Lower leg skin (tissue), 4 donors: ENCODE data around the gene EPHA5. TPM values are rescaled to one million over a fixed set of nuclear protein-coding genes. Genes with fewer than 3 reads are reported as not detected.

ENCODE experiments used
- DNase-seq, 2 donors: peaks; one replicate each; pipeline ENCODE4 v3.0.0-alpha.2; 2019; ENCODE audit warnings: low spot score in 2 of 2
- H3K4me3 ChIP-seq: fragments of 200-600 bp; sonication (generic); 2 replicates; pipeline ENCODE4 v1.5.1; 2017; ENCODE audit warnings: mild to moderate bottlenecking, low read depth; ENCODE audit not compliant: poor library complexity, severe bottlenecking
- CTCF ChIP-seq, 3 donors: fragments of 450-650 bp; IDR thresholded peaks; one replicate each; pipeline ENCODE4 v1.5.1; 2016; ENCODE audit warnings: antibody characterized with exemption in 3 of 3, mild to moderate bottlenecking in 3 of 3, moderate library complexity in 2 of 3
- POLR2A ChIP-seq, 2 donors: fragments of 450-650 bp; IDR thresholded peaks; one replicate each; pipeline ENCODE4 v1.6.1; 2016 to 2017; ENCODE audit warnings: antibody characterized with exemption in 2 of 2, mild to moderate bottlenecking in 1 of 2, moderate library complexity in 1 of 2
- WGBS, 2 donors: methylation state at CpG; one replicate each; pipeline ENCODE4 v1.1.5; 2018; 5-methylcytosine and 5-hydroxymethylcytosine counted together
- intact Hi-C: fragments of 100-400 bp; cut with DNase I; formaldehyde crosslinking; loops from one replicate; pipeline ENCODE4 v1.15.0; 2023; ENCODE audit warnings: low total_unique reads
- total RNA-seq, 4 donors: library from RNA; depleted of rRNA; stranded (reverse); fragments of >200 nt; gene quantifications; one replicate each; pipeline ENCODE4 v1.1.0, GENCODE V29; 2016

EPHA5 gene
- total RNA-seq, 4 donors from 2014 or later: 0.34 to 0.63 (median 0.51) TPM

DNA sequence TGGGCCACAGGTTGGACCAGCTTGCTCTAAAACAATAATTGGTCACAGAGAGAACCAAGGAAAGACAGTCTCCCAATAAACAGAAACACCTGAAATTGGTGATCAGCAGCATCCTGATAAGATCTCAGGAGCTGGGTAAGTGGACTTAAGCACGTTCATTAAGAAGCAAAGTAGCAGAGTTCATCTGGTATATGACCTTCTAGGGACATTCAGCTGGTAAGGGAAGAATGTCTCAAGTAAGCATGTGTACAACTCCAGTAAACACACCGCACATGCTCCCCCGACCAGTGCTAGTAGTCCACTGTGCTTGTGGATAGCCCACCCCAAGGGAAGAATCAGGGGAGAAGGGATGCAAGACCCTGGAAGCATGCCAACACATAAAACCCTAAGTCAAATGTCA is 216.9 kb downstream of the EPHA5 start:
- intact Hi-C loops: no loop called here
- DNase-seq: no peak
- no peak overlapping the region for H3K4me3 ChIP-seq
- TF ChIP-seq POLR2A (IDR thresholded peaks at IDR 0.05): no peak
- no peak for TF ChIP-seq CTCF (IDR thresholded peaks at IDR 0.05)
- 58 to 61% methylated on average over 3 of the region's 3 CpGs for WGBS, 2 donors

GRCh38 chr4:65450899-65451298 is 219.4 kb downstream of the EPHA5 start:
- 69 to 78% methylated on average over 2 of the region's 2 CpGs for WGBS, 2 donors
- no peak overlapping the region for H3K4me3 ChIP-seq
- DNase-seq: no peak
- TF ChIP-seq CTCF (IDR thresholded peaks at IDR 0.05): no peak
- intact Hi-C loops: no loop called here

DNA sequence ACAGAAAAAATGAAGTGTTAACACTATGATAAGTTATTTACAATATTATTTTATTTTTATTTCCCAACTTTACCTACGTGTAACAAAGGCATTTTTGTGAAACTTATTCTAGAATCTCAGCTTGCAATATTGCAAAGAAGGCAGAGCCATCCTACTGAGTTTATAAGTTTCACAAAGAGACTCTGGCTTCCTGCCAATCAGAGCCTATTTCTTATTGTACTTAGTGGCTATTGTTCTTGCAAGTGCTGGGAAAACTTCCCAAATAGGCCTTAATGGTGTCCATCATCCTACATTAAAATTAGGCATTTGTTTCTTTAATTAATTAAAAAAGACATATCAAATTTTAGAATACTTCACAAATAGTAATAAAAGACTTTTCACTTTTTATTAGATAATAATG is 233.2 kb downstream of the EPHA5 start:
- DNase-seq: no peak
- H3K4me3 ChIP-seq: no peak overlapping the region
- TF ChIP-seq CTCF (IDR thresholded peaks at IDR 0.05) (no peak), POLR2A (IDR thresholded peaks at IDR 0.05) (no peak)
- WGBS, 2 donors: 59 to 80% methylated on average over 1 of the region's 1 CpG
- intact Hi-C loops: no loop called here

DNA sequence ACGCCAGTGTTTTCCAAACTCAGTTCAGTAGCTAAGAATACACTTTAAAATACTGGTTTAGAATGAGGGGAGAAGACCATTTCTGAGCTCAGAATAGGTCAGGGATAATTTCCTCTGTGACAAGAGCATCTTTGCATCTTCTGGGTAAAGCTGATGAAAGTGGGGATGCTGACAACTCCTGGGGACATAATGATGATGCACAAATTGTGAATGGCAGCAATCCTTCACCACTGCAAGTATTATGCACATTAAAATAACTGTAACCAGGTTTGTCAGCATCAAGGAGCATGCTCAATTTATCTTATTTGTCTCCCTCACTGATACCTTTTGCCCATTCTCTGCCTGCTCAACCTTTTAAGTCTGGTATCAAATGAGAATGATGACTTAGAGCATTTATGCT is 248.2 kb downstream of the EPHA5 start:
- H3K4me3 ChIP-seq: no peak overlapping the region
- TF ChIP-seq POLR2A (IDR thresholded peaks at IDR 0.05): no peak
- TF ChIP-seq CTCF (IDR thresholded peaks at IDR 0.05): no peak
- WGBS, 2 donors: 63 to 65% methylated on average over 1 of the region's 1 CpG
- intact Hi-C loops: no loop called here
- DNase-seq: no peak

GRCh38 chr4:65420036-65420435 is 250.3 kb downstream of the EPHA5 start:
- no peak overlapping the region for H3K4me3 ChIP-seq
- DNase-seq: no peak
- intact Hi-C loops: no loop called here
- no peak for TF ChIP-seq CTCF (IDR thresholded peaks at IDR 0.05)
- no peak for TF ChIP-seq POLR2A (IDR thresholded peaks at IDR 0.05)

- no peak overlapping the region for H3K4me3 ChIP-seq
- intact Hi-C loops: no loop called here
- 2 to 8% methylated on average over 3 of the region's 3 CpGs for WGBS, 2 donors
- no peak for TF ChIP-seq POLR2A (IDR thresholded peaks at IDR 0.05)
- no peak for TF ChIP-seq CTCF (IDR thresholded peaks at IDR 0.05)
- no peak for DNase-seq
Observed at GRCh38 chr4:65416891-65417290, 253.4 kb downstream of the EPHA5 start.
